HEK293 (cell line): ENCODE data around the gene ZBTB4.

Source experiments
- FEZF1 ChIP-seq: fragments of 450-650 bp; formaldehyde crosslinking; IDR thresholded peaks from 2 replicates; pipeline ENCODE4 v1.5.1; 2016; ENCODE audit warnings: missing biosample characterization, missing genetic modification characterization
- KLF7 ChIP-seq: fragments of 450-650 bp; formaldehyde crosslinking; IDR thresholded peaks from 2 replicates; pipeline ENCODE4 v1.5.1; 2016; ENCODE audit warnings: missing biosample characterization, missing genetic modification characterization, borderline replicate concordance
- KLF8 ChIP-seq: fragments of 450-650 bp; formaldehyde crosslinking; IDR thresholded peaks from 2 replicates; pipeline ENCODE4 v1.5.1; 2016; ENCODE audit warnings: missing biosample characterization, missing genetic modification characterization
- MYNN ChIP-seq: fragments of 450-650 bp; formaldehyde crosslinking; IDR thresholded peaks from 2 replicates; pipeline ENCODE4 v1.5.1; 2016; ENCODE audit warnings: missing biosample characterization, missing genetic modification characterization, borderline replicate concordance
- MZF1 ChIP-seq: fragments of 450-650 bp; formaldehyde crosslinking; IDR thresholded peaks from 2 replicates; pipeline ENCODE4 v1.5.1; 2017; ENCODE audit warnings: missing biosample characterization, missing genetic modification characterization, borderline replicate concordance
- SCRT2 ChIP-seq: fragments of 450-650 bp; formaldehyde crosslinking; IDR thresholded peaks from 2 replicates; pipeline ENCODE4 v1.5.1; 2016; ENCODE audit warnings: missing biosample characterization, missing genetic modification characterization
- YY2 ChIP-seq: fragments of 450-650 bp; formaldehyde crosslinking; IDR thresholded peaks from 2 replicates; pipeline ENCODE4 v1.5.1; 2016; ENCODE audit warnings: missing biosample characterization, missing genetic modification characterization
- ZNF114 ChIP-seq: fragments of 450-650 bp; formaldehyde crosslinking; IDR thresholded peaks from 2 replicates; pipeline ENCODE4 v1.5.0; 2017; ENCODE audit warnings: missing biosample characterization, missing genetic modification characterization
- ZNF16 ChIP-seq: fragments of 450-650 bp; formaldehyde crosslinking; IDR thresholded peaks from 2 replicates; pipeline ENCODE4 v1.5.1; 2016; ENCODE audit warnings: low read depth, missing biosample characterization, missing genetic modification characterization
- ZNF174 ChIP-seq: fragments of 450-650 bp; formaldehyde crosslinking; IDR thresholded peaks from 2 replicates; pipeline ENCODE4 v1.5.0; 2017; ENCODE audit warnings: missing biosample characterization, mild to moderate bottlenecking, missing genetic modification characterization
- ZNF175 ChIP-seq: fragments of 450-650 bp; formaldehyde crosslinking; IDR thresholded peaks from 2 replicates; pipeline ENCODE4 v1.5.1; 2016; ENCODE audit warnings: missing biosample characterization, missing genetic modification characterization
- ZNF19 ChIP-seq: fragments of 450-650 bp; formaldehyde crosslinking; IDR thresholded peaks from 2 replicates; pipeline ENCODE4; 2016; ENCODE audit warnings: missing biosample characterization, missing genetic modification characterization, low read depth
- ZNF221 ChIP-seq: fragments of 450-650 bp; formaldehyde crosslinking; IDR thresholded peaks from 2 replicates; pipeline ENCODE4 v1.5.1; 2017; ENCODE audit warnings: missing biosample characterization, missing genetic modification characterization, borderline replicate concordance
- ZNF223 ChIP-seq: fragments of 450-650 bp; formaldehyde crosslinking; IDR thresholded peaks from 2 replicates; pipeline ENCODE4 v1.5.1; 2016; ENCODE audit warnings: missing biosample characterization, missing genetic modification characterization
- ZNF266 ChIP-seq: fragments of 450-650 bp; formaldehyde crosslinking; IDR thresholded peaks from 2 replicates; pipeline ENCODE4 v1.5.1; 2016; ENCODE audit warnings: missing biosample characterization, missing genetic modification characterization, low read depth
- ZNF311 ChIP-seq: fragments of 450-650 bp; formaldehyde crosslinking; IDR thresholded peaks from 2 replicates; pipeline ENCODE4 v1.5.1; 2017; ENCODE audit warnings: missing biosample characterization, missing genetic modification characterization, borderline replicate concordance
- ZNF354C ChIP-seq: fragments of 450-650 bp; formaldehyde crosslinking; IDR thresholded peaks from 2 replicates; pipeline ENCODE4 v1.5.1; 2016; ENCODE audit warnings: missing biosample characterization, missing genetic modification characterization, low read depth, borderline replicate concordance
- ZNF366 ChIP-seq: fragments of 450-650 bp; formaldehyde crosslinking; conservative IDR thresholded peaks from 2 replicates; pipeline ENCODE4 v1.5.1; 2016; ENCODE audit warnings: missing biosample characterization, missing genetic modification characterization
- ZNF473 ChIP-seq: fragments of 450-650 bp; formaldehyde crosslinking; IDR thresholded peaks from 2 replicates; pipeline ENCODE4 v1.5.1; 2017; ENCODE audit warnings: missing biosample characterization, missing genetic modification characterization
- ZNF510 ChIP-seq: fragments of 450-650 bp; formaldehyde crosslinking; IDR thresholded peaks from 2 replicates; pipeline ENCODE4 v1.5.1; 2018; ENCODE audit warnings: mild to moderate bottlenecking, missing genetic modification characterization, missing biosample characterization; ENCODE audit not compliant: insufficient replicate concordance
- ZNF514 ChIP-seq: fragments of 450-650 bp; formaldehyde crosslinking; IDR thresholded peaks from 2 replicates; pipeline ENCODE4 v1.5.1; 2016; ENCODE audit warnings: missing biosample characterization, missing genetic modification characterization
- ZNF521 ChIP-seq: fragments of 450-650 bp; formaldehyde crosslinking; IDR thresholded peaks from 2 replicates; pipeline ENCODE4 v1.5.1; 2017; ENCODE audit warnings: missing biosample characterization, mild to moderate bottlenecking, missing genetic modification characterization
- ZNF624 ChIP-seq: fragments of 450-650 bp; formaldehyde crosslinking; IDR thresholded peaks from 2 replicates; pipeline ENCODE4 v1.5.1; 2017; ENCODE audit warnings: missing biosample characterization, missing genetic modification characterization
- ZNF654 ChIP-seq: fragments of 450-650 bp; formaldehyde crosslinking; IDR thresholded peaks from 2 replicates; pipeline ENCODE4 v1.5.1; 2016; ENCODE audit warnings: low read depth, missing biosample characterization, missing genetic modification characterization
- ZNF701 ChIP-seq: fragments of 450-650 bp; formaldehyde crosslinking; IDR thresholded peaks from 2 replicates; pipeline ENCODE4 v1.5.1; 2016; ENCODE audit warnings: missing biosample characterization, missing genetic modification characterization
- ZNF791 ChIP-seq: fragments of 450-650 bp; formaldehyde crosslinking; IDR thresholded peaks from 2 replicates; pipeline ENCODE4 v1.5.1; 2016; ENCODE audit warnings: missing biosample characterization, missing genetic modification characterization
- ZSCAN23 ChIP-seq: fragments of 450-650 bp; formaldehyde crosslinking; IDR thresholded peaks from 2 replicates; pipeline ENCODE4 v1.5.1; 2016; ENCODE audit warnings: missing biosample characterization, missing genetic modification characterization
- ZSCAN30 ChIP-seq: fragments of 450-650 bp; IDR thresholded peaks from 2 replicates; pipeline ENCODE4 v1.5.1; 2018; ENCODE audit warnings: missing biosample characterization, mild to moderate bottlenecking, missing genetic modification characterization, moderate library complexity
- TF ChIP-seq, protein P1 (sequence below): sonication (generic); formaldehyde crosslinking; IDR thresholded peaks from 2 replicates; pipeline ENCODE4 v1.8.1; 2022; ENCODE audit warnings: mild to moderate bottlenecking, moderate library complexity, missing genetic modification reagents
- TF ChIP-seq, protein P2 (sequence below): fragments of 450-650 bp; formaldehyde crosslinking; IDR thresholded peaks from 2 replicates; pipeline ENCODE4 v1.5.1; 2016; ENCODE audit warnings: missing biosample characterization, missing genetic modification characterization
- TF ChIP-seq, protein P3 (sequence below): fragments of 450-650 bp; formaldehyde crosslinking; IDR thresholded peaks from 2 replicates; pipeline ENCODE4 v1.5.1; 2016; ENCODE audit warnings: missing biosample characterization, missing genetic modification characterization
- TF ChIP-seq, protein P4 (sequence below): fragments of 450-650 bp; formaldehyde crosslinking; IDR thresholded peaks from 2 replicates; pipeline ENCODE4 v1.5.1; 2017; ENCODE audit warnings: missing biosample characterization, missing genetic modification characterization

ZBTB4 gene

DNA sequence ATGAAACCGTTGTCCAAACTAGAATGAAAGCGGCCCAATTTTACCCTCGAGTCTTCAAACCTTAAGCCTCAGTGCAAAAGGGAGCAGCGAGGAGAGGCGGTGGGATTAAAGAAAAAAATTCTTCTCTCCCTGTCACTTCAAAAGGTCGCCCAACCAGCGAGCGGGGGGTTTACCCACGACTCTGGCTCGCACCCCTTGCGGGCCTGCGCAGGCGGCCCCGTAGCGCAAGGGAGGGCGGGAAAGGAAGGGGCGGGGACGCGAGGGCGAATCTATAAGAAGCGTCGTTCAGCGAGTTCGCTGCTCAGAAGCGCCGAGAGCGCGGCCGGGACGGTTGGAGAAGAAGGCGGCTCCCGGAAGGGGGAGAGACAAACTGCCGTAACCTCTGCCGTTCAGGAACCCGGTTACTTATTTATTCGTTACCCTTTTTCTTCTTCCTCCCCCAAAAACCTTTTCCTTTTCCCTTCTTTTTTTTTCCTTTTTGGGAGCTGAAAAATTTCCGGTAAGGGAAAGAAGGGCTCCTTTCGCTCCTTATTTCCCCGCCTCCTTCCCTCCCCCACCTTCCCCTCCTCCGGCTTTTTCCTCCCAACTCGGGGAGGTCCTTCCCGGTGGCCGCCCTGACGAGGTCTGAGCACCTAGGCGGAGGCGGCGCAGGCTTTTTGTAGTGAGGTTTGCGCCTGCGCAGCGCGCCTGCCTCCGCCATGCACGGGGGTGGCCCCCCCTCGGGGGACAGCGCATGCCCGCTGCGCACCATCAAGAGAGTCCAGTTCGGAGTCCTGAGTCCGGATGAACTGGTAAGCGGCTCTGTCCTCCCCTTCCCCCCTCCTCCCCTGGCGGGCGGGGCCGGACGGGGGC, 4.9 kb upstream of the ZBTB4 start, which contains the start of gene POLR2A (continued):
- no peak for TF ChIP-seq ZNF266
- peak; percentile 75; the same call in 1 of the 2 replicates for TF ChIP-seq MZF1 (tag by site-specific recombination)
- no peak for TF ChIP-seq ZNF174 (tag by site-specific recombination)
- TF ChIP-seq, protein P1, sequence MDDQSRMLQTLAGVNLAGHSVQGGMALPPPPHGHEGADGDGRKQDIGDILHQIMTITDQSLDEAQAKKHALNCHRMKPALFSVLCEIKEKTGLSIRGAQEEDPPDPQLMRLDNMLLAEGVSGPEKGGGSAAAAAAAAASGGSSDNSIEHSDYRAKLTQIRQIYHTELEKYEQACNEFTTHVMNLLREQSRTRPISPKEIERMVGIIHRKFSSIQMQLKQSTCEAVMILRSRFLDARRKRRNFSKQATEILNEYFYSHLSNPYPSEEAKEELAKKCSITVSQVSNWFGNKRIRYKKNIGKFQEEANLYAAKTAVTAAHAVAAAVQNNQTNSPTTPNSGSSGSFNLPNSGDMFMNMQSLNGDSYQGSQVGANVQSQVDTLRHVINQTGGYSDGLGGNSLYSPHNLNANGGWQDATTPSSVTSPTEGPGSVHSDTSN (CRISPR knock-in tag) = no peak
- peak; percentile 73; the same call in 1 of the 2 replicates for TF ChIP-seq YY2
- TF ChIP-seq, protein P2, sequence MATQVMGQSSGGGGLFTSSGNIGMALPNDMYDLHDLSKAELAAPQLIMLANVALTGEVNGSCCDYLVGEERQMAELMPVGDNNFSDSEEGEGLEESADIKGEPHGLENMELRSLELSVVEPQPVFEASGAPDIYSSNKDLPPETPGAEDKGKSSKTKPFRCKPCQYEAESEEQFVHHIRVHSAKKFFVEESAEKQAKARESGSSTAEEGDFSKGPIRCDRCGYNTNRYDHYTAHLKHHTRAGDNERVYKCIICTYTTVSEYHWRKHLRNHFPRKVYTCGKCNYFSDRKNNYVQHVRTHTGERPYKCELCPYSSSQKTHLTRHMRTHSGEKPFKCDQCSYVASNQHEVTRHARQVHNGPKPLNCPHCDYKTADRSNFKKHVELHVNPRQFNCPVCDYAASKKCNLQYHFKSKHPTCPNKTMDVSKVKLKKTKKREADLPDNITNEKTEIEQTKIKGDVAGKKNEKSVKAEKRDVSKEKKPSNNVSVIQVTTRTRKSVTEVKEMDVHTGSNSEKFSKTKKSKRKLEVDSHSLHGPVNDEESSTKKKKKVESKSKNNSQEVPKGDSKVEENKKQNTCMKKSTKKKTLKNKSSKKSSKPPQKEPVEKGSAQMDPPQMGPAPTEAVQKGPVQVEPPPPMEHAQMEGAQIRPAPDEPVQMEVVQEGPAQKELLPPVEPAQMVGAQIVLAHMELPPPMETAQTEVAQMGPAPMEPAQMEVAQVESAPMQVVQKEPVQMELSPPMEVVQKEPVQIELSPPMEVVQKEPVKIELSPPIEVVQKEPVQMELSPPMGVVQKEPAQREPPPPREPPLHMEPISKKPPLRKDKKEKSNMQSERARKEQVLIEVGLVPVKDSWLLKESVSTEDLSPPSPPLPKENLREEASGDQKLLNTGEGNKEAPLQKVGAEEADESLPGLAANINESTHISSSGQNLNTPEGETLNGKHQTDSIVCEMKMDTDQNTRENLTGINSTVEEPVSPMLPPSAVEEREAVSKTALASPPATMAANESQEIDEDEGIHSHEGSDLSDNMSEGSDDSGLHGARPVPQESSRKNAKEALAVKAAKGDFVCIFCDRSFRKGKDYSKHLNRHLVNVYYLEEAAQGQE = peak; percentile 66; the same call in 1 of the 2 replicates
- TF ChIP-seq ZNF114 (tag by site-specific recombination) = no peak
- TF ChIP-seq, protein P3, sequence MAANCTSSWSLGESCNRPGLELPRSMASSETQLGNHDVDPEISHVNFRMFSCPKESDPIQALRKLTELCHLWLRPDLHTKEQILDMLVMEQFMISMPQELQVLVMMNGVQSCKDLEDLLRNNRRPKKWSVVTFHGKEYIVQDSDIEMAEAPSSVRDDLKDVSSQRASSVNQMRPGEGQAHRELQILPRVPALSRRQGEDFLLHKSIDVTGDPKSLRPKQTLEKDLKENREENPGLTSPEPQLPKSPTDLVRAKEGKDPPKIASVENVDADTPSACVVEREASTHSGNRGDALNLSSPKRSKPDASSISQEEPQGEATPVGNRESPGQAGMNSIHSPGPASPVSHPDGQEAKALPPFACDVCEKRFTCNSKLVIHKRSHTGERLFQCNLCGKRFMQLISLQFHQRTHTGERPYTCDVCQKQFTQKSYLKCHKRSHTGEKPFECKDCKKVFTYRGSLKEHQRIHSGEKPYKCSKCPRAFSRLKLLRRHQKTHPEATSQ = peak; percentile 88; the same call in 1 of the 2 replicates
- 0 out of 2 replicates have a peak, but pooled peaks have one; percentile 47 for TF ChIP-seq ZNF791 (tag by site-specific recombination)
- no peak for TF ChIP-seq ZNF311
- TF ChIP-seq ZNF701 (tag by site-specific recombination) = peak; percentile 37; the same call in 1 of the 2 replicates
- TF ChIP-seq ZNF510 (tag by site-specific recombination) = no peak
- TF ChIP-seq, protein P4, sequence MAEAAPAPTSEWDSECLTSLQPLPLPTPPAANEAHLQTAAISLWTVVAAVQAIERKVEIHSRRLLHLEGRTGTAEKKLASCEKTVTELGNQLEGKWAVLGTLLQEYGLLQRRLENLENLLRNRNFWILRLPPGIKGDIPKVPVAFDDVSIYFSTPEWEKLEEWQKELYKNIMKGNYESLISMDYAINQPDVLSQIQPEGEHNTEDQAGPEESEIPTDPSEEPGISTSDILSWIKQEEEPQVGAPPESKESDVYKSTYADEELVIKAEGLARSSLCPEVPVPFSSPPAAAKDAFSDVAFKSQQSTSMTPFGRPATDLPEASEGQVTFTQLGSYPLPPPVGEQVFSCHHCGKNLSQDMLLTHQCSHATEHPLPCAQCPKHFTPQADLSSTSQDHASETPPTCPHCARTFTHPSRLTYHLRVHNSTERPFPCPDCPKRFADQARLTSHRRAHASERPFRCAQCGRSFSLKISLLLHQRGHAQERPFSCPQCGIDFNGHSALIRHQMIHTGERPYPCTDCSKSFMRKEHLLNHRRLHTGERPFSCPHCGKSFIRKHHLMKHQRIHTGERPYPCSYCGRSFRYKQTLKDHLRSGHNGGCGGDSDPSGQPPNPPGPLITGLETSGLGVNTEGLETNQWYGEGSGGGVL (tag by site-specific recombination) = peak; percentile 73
- peak; percentile 92 for TF ChIP-seq ZSCAN30 (tag by site-specific recombination)
- no peak for TF ChIP-seq ZNF521 (tag by site-specific recombination)
- TF ChIP-seq ZSCAN23 = peak; percentile 98
- TF ChIP-seq ZNF473 = no peak
- TF ChIP-seq ZNF175 = no peak
- TF ChIP-seq FEZF1 = peak; percentile 45; the same call in 1 of the 2 replicates
- TF ChIP-seq SCRT2 (tag by site-specific recombination) = no peak; the same call in 1 of the 2 replicates
- peak; percentile 98 for TF ChIP-seq ZNF624 (tag by site-specific recombination)
- peak; percentile 96 for TF ChIP-seq KLF8
- peak; percentile 100 for TF ChIP-seq ZNF366
- TF ChIP-seq ZNF221 (tag by site-specific recombination) = peak; percentile 66; the same call in 1 of the 2 replicates
- no peak for TF ChIP-seq ZNF514 (tag by site-specific recombination)
- 0 out of 2 replicates have a peak, but pooled peaks have one; percentile 49 for TF ChIP-seq ZNF223 (tag by site-specific recombination)
- TF ChIP-seq ZNF19 (tag by site-specific recombination) = no peak
- TF ChIP-seq ZNF354C (tag by site-specific recombination) = no peak
- TF ChIP-seq KLF7 = peak; percentile 70
- 0 out of 2 replicates have a peak, but pooled peaks have one; percentile 33 for TF ChIP-seq MYNN (tag by site-specific recombination)
- TF ChIP-seq ZNF16 = peak; percentile 62
- peak; percentile 29 for TF ChIP-seq ZNF654 (tag by site-specific recombination)
